PC-9 (cell line): ENCODE results near the gene MAP3K8. TPM values are rescaled to one million over a fixed set of nuclear protein-coding genes. Genes with fewer than 3 reads are reported as not detected.

Experiments used
- BruUV-seq: library from RNA; stranded (reverse); fragments of 400-500 nt; replicated peaks from 2 replicates; lab custom pipeline; 2021; lab: Mats Ljungman, UMichigan
- CTCF ChIA-PET: fragments of 300-600 bp; sonication (Branson Sonifier 250); formaldehyde crosslinking; loops from one replicate; lab custom pipeline; 2022; ENCODE audit warnings: antibody characterized with exemption; lab: Charles Lee
- POLR2A ChIA-PET: fragments of 300-600 bp; sonication (Branson Sonifier 250); formaldehyde crosslinking; loops from one replicate; lab custom pipeline; 2022; ENCODE audit warnings: antibody characterized with exemption; ENCODE audit not compliant: unreplicated experiment; lab: Charles Lee
- DNase-seq, 2 experiments: peaks; one replicate each; pipeline versions ENCODE4 v3.0.0 to v3.0.0-alpha.2; 2015 to 2022; ENCODE audit warnings: mixed read lengths in 1 of 2
- H2AFZ ChIP-seq: fragments of 200-600 bp; sonication (generic); 2 replicates; pipeline ENCODE4 v1.8.1; 2017; ENCODE audit warnings: antibody characterized with exemption
- H3F3A ChIP-seq: fragments of 200-600 bp; sonication (generic); 2 replicates; pipeline ENCODE4 v1.8.1; 2017; ENCODE audit warnings: antibody characterized with exemption, mild to moderate bottlenecking, low read depth; ENCODE audit not compliant: insufficient read depth
- H3K27ac ChIP-seq: fragments of 200-600 bp; sonication (generic); 2 replicates; pipeline ENCODE4 v1.6.1; 2016; ENCODE audit warnings: mixed run types
- H3K27me3 ChIP-seq: fragments of 200-600 bp; sonication (generic); 2 replicates; pipeline ENCODE4 v1.6.1; 2016; ENCODE audit warnings: low read depth, mixed run types; ENCODE audit not compliant: insufficient read depth
- H3K36me3 ChIP-seq: fragments of 200-600 bp; sonication (generic); 2 replicates; pipeline ENCODE4 v1.6.1; 2016; ENCODE audit warnings: low read depth, mixed run types
- H3K4me1 ChIP-seq: fragments of 200-600 bp; sonication (generic); replicated peaks from 2 replicates; pipeline ENCODE4 v1.6.1; 2016; ENCODE audit warnings: mixed run types; ENCODE audit not compliant: insufficient read depth
- H3K4me2 ChIP-seq: fragments of 200-600 bp; sonication (generic); 2 replicates; pipeline ENCODE4 v1.6.1; 2017; ENCODE audit warnings: mixed run types
- H3K4me3 ChIP-seq: fragments of 200-600 bp; sonication (generic); 2 replicates; pipeline ENCODE4 v1.6.1; 2016; ENCODE audit warnings: mixed run types
- H3K79me2 ChIP-seq: fragments of 200-600 bp; sonication (generic); 2 replicates; pipeline ENCODE4 v1.6.1; 2017; ENCODE audit warnings: low read depth, mixed run types
- H3K9me2 ChIP-seq: fragments of 200-600 bp; sonication (generic); 2 replicates; pipeline ENCODE4 v1.8.1; 2017; ENCODE audit warnings: mild to moderate bottlenecking; ENCODE audit not compliant: insufficient read depth
- H3K9me3 ChIP-seq: fragments of 200-600 bp; sonication (generic); 2 replicates; pipeline ENCODE4 v1.8.1; 2016; ENCODE audit warnings: low read depth; ENCODE audit not compliant: insufficient read depth
- H4K20me1 ChIP-seq: fragments of 200-600 bp; sonication (generic); 2 replicates; pipeline ENCODE4 v1.8.1; 2017; ENCODE audit not compliant: insufficient read depth
- CTCF ChIP-seq: fragments of 200-600 bp; sonication (generic); conservative IDR thresholded peaks from 2 replicates; pipeline ENCODE4 v1.6.1; 2017; ENCODE audit warnings: mixed run types, antibody characterized with exemption, mild to moderate bottlenecking, moderate library complexity
- EZH2 ChIP-seq: fragments of 200-600 bp; sonication (generic); IDR thresholded peaks from 2 replicates; pipeline ENCODE4 v1.8.0; 2017; ENCODE audit warnings: antibody characterized with exemption, low read depth
- intact Hi-C: fragments of 100-400 bp; cut with micrococcal nuclease; formaldehyde crosslinking; loops from one replicate; pipeline ENCODE4 v1.10.0; 2022; ENCODE audit not compliant: unreplicated experiment
- total RNA-seq: library from RNA; stranded (reverse); gene quantifications from 2 replicates; pipeline ENCODE4 v1.2.3, GENCODE V29; 2021

Gene MAP3K8
- total RNA-seq, 1 experiment from 2014 or later: 14.3 TPM

DNA sequence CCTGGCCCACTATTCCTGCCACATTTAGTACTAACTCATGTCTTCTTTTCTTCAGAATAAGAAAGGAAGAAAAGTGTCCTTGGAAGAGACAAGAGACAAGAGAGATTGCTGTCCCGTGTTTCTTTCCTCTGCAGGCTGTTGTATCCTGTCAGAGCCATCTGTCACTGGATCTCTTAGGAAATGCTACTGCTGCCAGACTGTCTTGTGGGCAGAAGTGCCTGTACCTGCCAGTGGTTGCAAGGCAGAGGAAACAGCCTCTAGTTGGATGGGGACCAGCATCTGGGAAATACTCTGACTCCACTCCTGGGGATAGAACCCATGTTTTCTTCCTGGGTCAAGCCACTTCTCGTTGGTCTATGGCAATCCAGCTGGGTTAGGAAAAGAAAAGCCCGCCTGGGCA lies 16.7 kb upstream of the MAP3K8 start:
- intact Hi-C loops: no loop called here
- TF ChIP-seq CTCF: no peak
- no peak for TF ChIP-seq EZH2
- CTCF ChIA-PET: interaction anchor here (0.6 kb wide), 1 partner anchor 368 kb away, joined by 3 read pairs; no protein-coding TSS in a partner anchor

DNA sequence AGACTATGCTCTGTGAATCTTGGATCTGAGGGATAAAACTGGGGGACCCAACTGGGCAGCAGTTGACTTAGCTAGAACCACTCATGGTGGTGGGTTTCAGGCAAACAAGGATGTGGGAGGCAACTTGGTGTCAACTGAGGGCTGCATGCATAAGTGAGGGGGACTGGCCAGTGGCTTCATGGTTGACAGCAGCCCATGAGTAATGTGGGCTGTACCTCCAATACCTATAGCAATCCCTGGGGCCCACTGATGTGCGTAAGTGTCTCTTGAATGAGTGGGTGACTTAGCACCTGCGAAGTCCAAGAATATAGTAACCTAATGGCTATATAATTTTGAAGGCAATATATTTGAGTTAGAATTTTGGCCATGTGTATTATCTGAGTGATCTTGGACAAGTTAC lies 13.7 kb upstream of the MAP3K8 start:
- no peaks in the 10 kb centered on the region for H3K9me3 ChIP-seq
- intact Hi-C loops: no loop called here
- no peak overlapping the region for H2AFZ ChIP-seq
- ChIA-PET CTCF (interaction anchor here (0.7 kb wide), 1 partner anchor 171 kb away, joined by 3 read pairs; no protein-coding TSS in a partner anchor), POLR2A (no interaction called here)
- no peaks in the 10 kb centered on the region for H3K9me2 ChIP-seq
- no peaks in the 10 kb centered on the region for H3K79me2 ChIP-seq
- DNase-seq: no peak
- no peak overlapping the region for H3K4me2 ChIP-seq
- H3K4me1 ChIP-seq: peaks cover 47% of the 10 kb centered on the region
- no peak overlapping the region for H3K4me3 ChIP-seq
- H3K27ac ChIP-seq: no peak overlapping the region
- BruUV-seq: no TSS peak
- peaks cover 29% of the 10 kb centered on the region for H3F3A ChIP-seq
- H3K27me3 ChIP-seq: no peaks in the 10 kb centered on the region
- TF ChIP-seq EZH2 (no peak), CTCF (no peak)
- no peaks in the 10 kb centered on the region for H3K36me3 ChIP-seq
- no peaks in the 10 kb centered on the region for H4K20me1 ChIP-seq

More for the DNA sequence above, 16.7 kb upstream of the MAP3K8 start:
- Histone ChIP-seq H3K27me3 (no peaks in the 10 kb centered on the region), H3K36me3 (no peaks in the 10 kb centered on the region), H4K20me1 (no peaks in the 10 kb centered on the region), H3K9me2 (no peaks in the 10 kb centered on the region), H3K79me2 (no peaks in the 10 kb centered on the region), H3K4me2 (no peak overlapping the region), H2AFZ (no peak overlapping the region), H3K27ac (no peak overlapping the region), H3K9me3 (no peaks in the 10 kb centered on the region), H3K4me3 (no peak overlapping the region), H3K4me1 (peaks cover 22% of the 10 kb centered on the region), H3F3A (0 out of 2 replicates have a peak, but pooled peaks cover under 1% of the 10 kb centered on the region)
- DNase-seq: no peak
- POLR2A ChIA-PET: no interaction called here
- BruUV-seq: no TSS peak

DNA sequence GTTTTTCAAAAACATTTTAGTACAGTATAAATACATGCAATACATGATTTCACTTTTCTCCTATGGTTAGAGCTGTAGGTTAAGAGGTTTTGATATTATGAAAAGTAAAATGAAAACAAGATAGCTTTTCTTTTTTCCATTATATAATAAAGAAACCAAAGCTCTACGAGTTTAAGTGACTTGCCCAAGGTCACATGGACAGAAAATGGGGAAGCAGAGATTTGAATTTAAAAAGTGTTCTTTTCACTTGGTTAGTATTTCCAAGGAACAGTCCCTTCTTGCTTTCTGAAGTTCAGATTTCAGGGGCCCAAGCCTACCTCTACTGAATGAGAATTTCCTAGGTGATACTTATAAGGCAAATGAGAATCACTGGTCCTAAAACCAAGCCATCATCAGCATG lies 13.2 kb upstream of the MAP3K8 start:
- no peaks in the 10 kb centered on the region for H3K27me3 ChIP-seq
- no peak for DNase-seq
- intact Hi-C loops: no loop called here
- no peaks in the 10 kb centered on the region for H4K20me1 ChIP-seq
- no peaks in the 10 kb centered on the region for H3K9me2 ChIP-seq
- H3K79me2 ChIP-seq: no peaks in the 10 kb centered on the region
- no peaks in the 10 kb centered on the region for H3K36me3 ChIP-seq
- peaks cover 30% of the 10 kb centered on the region for H3F3A ChIP-seq
- H3K9me3 ChIP-seq: no peaks in the 10 kb centered on the region
- no TSS peak for BruUV-seq
- no peak overlapping the region for H2AFZ ChIP-seq
- H3K4me1 ChIP-seq: peaks cover 47% of the 10 kb centered on the region
- ChIA-PET CTCF (no interaction called here), POLR2A (no interaction called here)
- H3K4me3 ChIP-seq: no peak overlapping the region
- TF ChIP-seq EZH2: no peak
- TF ChIP-seq CTCF: no peak
- H3K4me2 ChIP-seq: no peak overlapping the region
- H3K27ac ChIP-seq: no peak overlapping the region
